Fibroblast of villous mesenchyme (primary cell): ENCODE data around the gene FAAH. TPM values are rescaled to one million over a fixed set of nuclear protein-coding genes. Genes with fewer than 3 reads are reported as not detected.
A peak's percentile ranks its signal among the peaks of the same experiment; 100 is the strongest.

Source experiments
- DNase-seq: peaks from one replicate; pipeline ENCODE4 v3.0.0-alpha.2; 2010; ENCODE audit warnings: low read depth
- H3K4me3 ChIP-seq: 2 replicates; pipeline ENCODE4 v1.5.1; 2011; ENCODE audit warnings: low read depth, mild to moderate bottlenecking, low read length
- CTCF ChIP-seq: IDR thresholded peaks from 2 replicates; pipeline ENCODE4 v1.5.1; 2012; ENCODE audit warnings: low read depth, mild to moderate bottlenecking, low read length; ENCODE audit not compliant: insufficient read depth
- total RNA-seq: library from RNA; depleted of rRNA; stranded (reverse); fragments of >200 nt; gene quantifications from 2 replicates; pipeline ENCODE4 v1.2.3, GENCODE V29; 2012

The FAAH gene
- total RNA-seq, 1 donor: 0.86 TPM

GRCh38 chr1:46405724-46406123, 11.6 kb downstream of the FAAH start:
- no peak for DNase-seq
- TF ChIP-seq CTCF: no peak
- no peak overlapping the region for H3K4me3 ChIP-seq

- H3K4me3 ChIP-seq: no peak overlapping the region
- no peak for TF ChIP-seq CTCF
- DNase-seq: no peak
These were observed 12.9 kb downstream of the FAAH start for GRCh38 chr1:46406881-46407608.

- no peak for DNase-seq
- TF ChIP-seq CTCF: no peak
- no peak overlapping the region for H3K4me3 ChIP-seq
These were observed 13.5 kb downstream of the FAAH start for GRCh38 chr1:46407636-46408035.

GRCh38 chr1:46408356-46409062, 14.4 kb downstream of the FAAH start:
- no peak for TF ChIP-seq CTCF
- no peak overlapping the region for H3K4me3 ChIP-seq
- peak; percentile 27 for DNase-seq

- no peak for DNase-seq
- no peak overlapping the region for H3K4me3 ChIP-seq
- TF ChIP-seq CTCF: no peak
These were observed 14.9 kb downstream of the FAAH start for GRCh38 chr1:46409063-46409372.

GRCh38 chr1:46410156-46411009, 16.3 kb downstream of the FAAH start:
- no peak overlapping the region for H3K4me3 ChIP-seq
- TF ChIP-seq CTCF: no peak
- no peak for DNase-seq
